Naive thymus-derived CD8-positive, alpha-beta T cell (primary cell): ENCODE measurements around the gene FIBCD1. TPM values are rescaled to one million over a fixed set of nuclear protein-coding genes. Genes with fewer than 3 reads are reported as not detected.

Source experiments
- ATAC-seq, 2 donors: fragments of 150-1000 bp; cut with Tn5 transposase in 1 of 2; sonication (Bioruptor Pico), chemical (Tn5 transposase) in 1 of 2; 1 replicate in 1 of 2; 2 replicates in 1 of 2; pipeline ENCODE4 v1.10.0; 2021; ENCODE audit warnings: mild to moderate bottlenecking in 2 of 2, moderate library complexity in 2 of 2
- POLR2A ChIA-PET: fragments of 350-600 bp; sonication (Branson Sonifier 250); formaldehyde crosslinking; loops from one replicate; lab custom pipeline; 2021; ENCODE audit warnings: antibody characterized with exemption; lab: Charles Lee
- DNase-seq, 10 donors: peaks; one replicate each; pipeline versions ENCODE4 v3.0.0 to v3.0.0-alpha.2; 2020 to 2022
- H3K27ac Mint-ChIP-seq, 10 donors: one replicate each; pipeline ENCODE4 v1.8.0; 2020 to 2022; ENCODE audit warnings: mild to moderate bottlenecking in 10 of 10, mixed read lengths in 10 of 10, moderate library complexity in 4 of 10, inconsistent platforms in 1 of 10
- H3K27me3 Mint-ChIP-seq, 5 donors: one replicate each; pipeline ENCODE4 v1.8.0; 2021 to 2022; ENCODE audit warnings: mixed read lengths in 5 of 5
- H3K36me3 Mint-ChIP-seq, 3 donors: one replicate each; pipeline ENCODE4 v1.8.0; 2020 to 2022; ENCODE audit warnings: mixed read lengths in 3 of 3, mild to moderate bottlenecking in 2 of 3, inconsistent platforms in 1 of 3
- H3K4me1 Mint-ChIP-seq, 4 donors: one replicate each; pipeline ENCODE4 v1.8.0; 2021 to 2022; ENCODE audit warnings: mixed read lengths in 4 of 4
- H3K4me3 Mint-ChIP-seq, 10 donors: one replicate each; pipeline ENCODE4 v1.8.0; 2020 to 2022; ENCODE audit warnings: mild to moderate bottlenecking in 10 of 10, mixed read lengths in 10 of 10, moderate library complexity in 6 of 10, inconsistent platforms in 1 of 10
- H3K9me3 Mint-ChIP-seq, 9 donors: one replicate each; pipeline ENCODE4 v1.8.0; 2020 to 2022; ENCODE audit warnings: mixed read lengths in 9 of 9, mild to moderate bottlenecking in 3 of 9, inconsistent platforms in 1 of 9, moderate library complexity in 1 of 9
- polyA plus RNA-seq, 3 donors: library from polyadenylated mRNA; unstranded; fragments of 300-500 nt; fragmentation: Illumina TruSeq; gene quantifications; one replicate each; pipeline ENCODE4 v1.2.3, GENCODE V29; 2021
- total RNA-seq, 8 experiments: library from RNA in 2 of 8; stranded (reverse) in 2 of 8; gene quantifications; one replicate each; pipeline ENCODE4 v1.2.3 and lab custom pipeline; 2021 to 2026

FIBCD1 gene
- total and polyA plus RNA-seq, 5 experiments from 2014 or later = not detected

DNA sequence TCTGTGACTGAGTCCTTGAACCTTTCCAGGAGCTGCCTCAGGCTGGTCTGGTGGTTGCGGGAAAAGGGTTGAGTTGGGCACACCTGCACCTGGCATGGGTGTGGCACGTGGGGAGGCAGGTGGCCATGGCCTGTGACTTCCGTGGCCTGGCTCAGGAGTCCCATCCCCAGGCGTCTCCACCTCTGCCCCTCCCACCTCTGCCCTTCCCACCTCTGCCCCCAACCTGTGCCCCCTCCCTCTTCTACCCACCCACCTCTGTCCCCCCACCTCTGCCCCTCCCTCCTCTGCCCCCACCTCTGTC is 40.5 kb downstream of the FIBCD1 start:
- H3K36me3 Mint-ChIP-seq = no peaks in the 10 kb centered on the region
- DNase-seq (no peak), ATAC-seq (no peak)
- no peak overlapping the region for H3K4me3 Mint-ChIP-seq
- peaks cover 0 to 2% (median under 1%) of the 10 kb centered on the region in 4 donors for H3K4me1 Mint-ChIP-seq
- POLR2A ChIA-PET = no interaction called here
- H3K9me3 Mint-ChIP-seq = no peaks in the 10 kb centered on the region
- peaks cover 0 to 11% (median under 1%) of the 10 kb centered on the region in 5 donors for H3K27me3 Mint-ChIP-seq
- H3K27ac Mint-ChIP-seq = no peak overlapping the region

DNA sequence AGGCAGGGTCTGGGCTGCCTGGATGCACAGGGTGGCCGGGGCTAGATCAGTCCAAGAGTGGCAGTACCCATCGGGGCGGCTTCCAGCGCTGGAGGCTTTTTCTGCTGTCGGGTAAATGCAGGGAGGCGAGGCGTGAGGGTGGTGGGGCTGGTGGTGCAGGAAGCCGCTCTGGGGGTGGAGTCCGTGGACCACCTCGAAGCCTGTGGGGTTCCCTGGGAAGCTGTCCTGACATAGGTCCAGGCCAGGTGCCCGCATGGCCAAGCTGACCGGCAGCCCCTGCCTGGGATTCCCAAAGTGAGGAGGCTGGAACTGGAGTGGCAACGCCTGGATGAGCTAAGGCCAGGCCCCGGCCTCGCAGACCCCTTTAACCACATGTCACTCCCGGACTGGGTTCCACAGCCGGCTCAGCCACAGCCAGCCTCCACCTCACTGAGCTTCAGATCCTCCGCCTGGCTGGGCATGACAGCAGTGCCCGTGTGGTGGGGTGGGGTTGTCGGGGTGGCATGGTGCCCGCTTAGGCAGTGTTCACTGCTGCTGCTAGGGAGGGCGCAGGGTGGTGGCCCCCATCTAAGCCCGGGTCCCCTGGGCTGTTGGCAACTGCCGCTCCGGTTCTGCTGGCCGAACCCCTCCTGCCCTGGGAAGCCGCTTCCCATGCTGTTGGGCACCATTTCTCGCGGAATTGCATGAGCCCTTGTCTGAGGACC is 41.0 kb downstream of the FIBCD1 start:
- Mint-ChIP-seq H3K4me1 (peaks cover 0 to 4% (median 1%) of the 10 kb centered on the region in 4 donors), H3K27me3 (peaks cover 0 to 9% (median 0%) of the 10 kb centered on the region in 5 donors), H3K4me3 (no peak overlapping the region), H3K36me3 (peaks cover 0 to under 1% (median 0%) of the 10 kb centered on the region in 3 donors), H3K27ac (peak overlapping the region in 1 of 10 donors; percentile 59), H3K9me3 (no peaks in the 10 kb centered on the region)
- no peak for DNase-seq
- ATAC-seq = no peak
- POLR2A ChIA-PET = no interaction called here

GRCh38 chr9:130897105-130897751 is 41.8 kb downstream of the FIBCD1 start:
- POLR2A ChIA-PET = no interaction called here
- H3K4me1 Mint-ChIP-seq = peaks cover 0 to 4% (median 1%) of the 10 kb centered on the region in 4 donors

GRCh38 chr9:130896233-130897014 is 42.6 kb downstream of the FIBCD1 start, which contains the start of gene QRFP:
Gene QRFP, minus strand, starts transcription at chr9:130896812. Its CDS starts 2,974 bp downstream, at chr9:130893838.
- Mint-ChIP-seq H3K4me1 (peaks cover 0 to 4% (median 1%) of the 10 kb centered on the region in 4 donors), H3K36me3 (peaks cover 0 to 7% (median 0%) of the 10 kb centered on the region in 3 donors), H3K9me3 (no peaks in the 10 kb centered on the region), H3K27ac (no peak within 1 kb of the TSS), H3K27me3 (peaks cover 0 to 9% (median 0%) of the 10 kb centered on the region in 5 donors), H3K4me3 (no peak within 1 kb of the TSS)
- ATAC-seq (no peak), DNase-seq (no peak)
- POLR2A ChIA-PET = no interaction called here

More at GRCh38 chr9:130897105-130897751, 41.8 kb downstream of the FIBCD1 start:
- Mint-ChIP-seq H3K4me3 (no peak overlapping the region), H3K27me3 (peaks cover 0 to 9% (median 0%) of the 10 kb centered on the region in 5 donors), H3K36me3 (peaks cover 0 to 3% (median 0%) of the 10 kb centered on the region in 3 donors), H3K27ac (no peak overlapping the region), H3K9me3 (no peaks in the 10 kb centered on the region)
- DNase-seq (no peak), ATAC-seq (no peak)

- no peak for ATAC-seq
- POLR2A ChIA-PET = no interaction called here
- no peak overlapping the region for H3K27ac Mint-ChIP-seq
- H3K27me3 Mint-ChIP-seq = peaks cover 0 to 6% (median 0%) of the 10 kb centered on the region in 5 donors
- no peak overlapping the region for H3K4me3 Mint-ChIP-seq
- H3K9me3 Mint-ChIP-seq = no peaks in the 10 kb centered on the region
- peaks cover 0 to 9% (median 0%) of the 10 kb centered on the region in 3 donors for H3K36me3 Mint-ChIP-seq
- no peak for DNase-seq
- H3K4me1 Mint-ChIP-seq = peaks cover 0 to 4% (median 2%) of the 10 kb centered on the region in 4 donors
These were observed 43.4 kb downstream of the FIBCD1 start for GRCh38 chr9:130895481-130896232.

GRCh38 chr9:130895038-130895437 is 44.0 kb downstream of the FIBCD1 start:
- DNase-seq = no peak
- no peak overlapping the region for H3K4me3 Mint-ChIP-seq
- no peak overlapping the region for H3K27ac Mint-ChIP-seq

GRCh38 chr9:130894546-130894945 is 44.5 kb downstream of the FIBCD1 start:
- Mint-ChIP-seq H3K27me3 (peaks cover 0 to under 1% (median 0%) of the 10 kb centered on the region in 5 donors), H3K9me3 (no peaks in the 10 kb centered on the region), H3K4me3 (no peak overlapping the region), H3K27ac (no peak overlapping the region), H3K4me1 (peaks cover 0 to 4% (median 2%) of the 10 kb centered on the region in 4 donors), H3K36me3 (peaks cover 0 to 14% (median 0%) of the 10 kb centered on the region in 3 donors)
- DNase-seq (no peak), ATAC-seq (no peak)
- POLR2A ChIA-PET = no interaction called here

More at GRCh38 chr9:130895038-130895437, 44.0 kb downstream of the FIBCD1 start:
- H3K36me3 Mint-ChIP-seq = peaks cover 0 to 9% (median 0%) of the 10 kb centered on the region in 3 donors
- POLR2A ChIA-PET = no interaction called here
- H3K27me3 Mint-ChIP-seq = peaks cover 0 to 4% (median 0%) of the 10 kb centered on the region in 5 donors
- no peak for ATAC-seq
- H3K4me1 Mint-ChIP-seq = peaks cover 0 to 4% (median 2%) of the 10 kb centered on the region in 4 donors
- H3K9me3 Mint-ChIP-seq = no peaks in the 10 kb centered on the region

- Mint-ChIP-seq H3K36me3 (peaks cover 0 to 21% (median 3%) of the 10 kb centered on the region in 3 donors), H3K4me3 (no peak overlapping the region), H3K4me1 (peaks cover 0 to 4% (median 2%) of the 10 kb centered on the region in 4 donors), H3K27me3 (no peaks in the 10 kb centered on the region), H3K9me3 (no peaks in the 10 kb centered on the region), H3K27ac (peak overlapping the region in 1 of 10 donors; percentile 37)
- ATAC-seq (no peak), DNase-seq (no peak)
- POLR2A ChIA-PET = no interaction called here
These were observed 45.5 kb downstream of the FIBCD1 start for GRCh38 chr9:130893341-130894101.

DNA sequence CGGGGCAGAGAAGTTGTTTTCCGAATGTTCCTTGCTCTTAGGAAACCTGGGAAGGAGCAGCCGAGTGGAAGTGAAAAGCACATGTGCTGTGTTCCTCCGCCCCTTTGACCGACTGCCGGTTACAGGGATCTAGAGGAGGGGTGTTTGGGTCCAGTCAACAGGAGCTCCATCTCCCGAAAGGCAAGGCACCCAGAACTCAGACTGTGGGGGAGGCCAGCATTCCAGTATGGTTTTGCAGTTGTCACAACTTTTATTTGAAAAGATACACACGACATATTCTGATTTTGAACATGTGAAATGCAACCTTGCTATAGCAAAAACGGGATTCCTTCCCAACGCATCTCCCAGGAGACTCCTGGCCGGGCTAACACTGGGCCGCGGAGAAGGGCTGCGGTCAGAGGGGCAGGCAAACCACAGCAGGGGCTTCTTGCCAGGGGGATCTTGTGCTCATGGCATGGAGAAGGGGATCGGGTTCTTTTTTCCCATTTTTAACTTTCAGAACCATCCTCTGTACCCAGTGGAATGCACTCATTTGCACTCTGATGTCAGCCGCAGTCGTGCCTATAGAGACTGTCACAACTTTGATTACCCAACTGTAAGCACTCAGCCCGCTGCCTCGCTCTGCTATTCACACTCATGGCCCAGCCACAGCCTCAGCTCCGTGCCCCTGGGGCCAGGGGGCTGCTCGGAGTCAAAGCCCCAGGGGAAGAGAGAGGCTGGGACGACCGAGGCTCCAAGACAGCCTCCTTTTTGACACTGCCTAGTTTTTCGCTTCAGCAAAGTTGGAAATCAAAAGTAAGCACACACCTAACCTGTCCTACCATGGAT is 46.4 kb downstream of the FIBCD1 start:
- no peak overlapping the region for H3K4me3 Mint-ChIP-seq

DNA sequence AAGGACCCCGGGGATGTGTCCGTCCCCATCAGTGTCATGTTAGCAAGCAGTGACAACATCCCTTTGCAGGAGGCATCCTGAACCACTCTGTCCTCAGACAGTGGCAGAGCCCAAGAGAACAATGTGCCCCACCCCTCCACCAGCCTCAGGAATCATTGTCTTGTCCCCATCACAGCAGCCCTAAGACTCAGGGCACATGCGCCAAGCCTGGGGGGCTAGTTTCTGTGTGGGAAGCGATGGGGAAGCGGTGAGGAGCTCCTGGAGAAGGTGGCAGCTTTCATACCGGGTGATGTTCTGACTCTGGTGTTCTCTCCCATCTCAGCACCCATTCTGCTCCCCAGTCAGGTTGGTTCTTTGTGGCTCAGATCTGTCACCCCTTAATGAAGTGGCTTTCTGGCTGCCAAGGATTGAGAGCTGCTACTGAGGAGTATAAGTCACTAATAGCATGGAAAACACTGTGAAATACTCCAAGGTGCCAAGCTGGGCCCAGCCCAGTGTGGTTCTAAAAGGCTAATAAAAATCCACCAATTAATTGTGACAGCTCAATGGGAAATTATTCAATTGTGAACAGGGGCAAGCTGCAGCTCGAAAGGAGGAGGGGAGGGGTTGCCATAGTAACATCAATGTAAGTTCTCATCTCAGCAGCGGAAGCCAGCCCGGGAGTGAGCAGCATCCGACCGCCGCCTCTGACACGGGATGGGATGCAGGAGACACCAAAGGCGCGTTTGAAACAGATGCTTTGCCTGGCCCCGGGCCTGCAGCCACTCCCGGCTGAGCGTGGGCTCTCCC is 47.2 kb downstream of the FIBCD1 start:
- no peak for DNase-seq
- H3K9me3 Mint-ChIP-seq = no peaks in the 10 kb centered on the region
- H3K4me1 Mint-ChIP-seq = peaks cover 0 to 4% (median 2%) of the 10 kb centered on the region in 4 donors
- ATAC-seq = no peak
- H3K27me3 Mint-ChIP-seq = no peaks in the 10 kb centered on the region
- peak overlapping the region in 1 of 10 donors; percentile 29 for H3K27ac Mint-ChIP-seq
- H3K36me3 Mint-ChIP-seq = peaks cover 0 to 37% (median 3%) of the 10 kb centered on the region in 3 donors
- no peak overlapping the region for H3K4me3 Mint-ChIP-seq
- POLR2A ChIA-PET = no interaction called here

More for the DNA sequence above, 46.4 kb downstream of the FIBCD1 start:
- no peak for ATAC-seq
- H3K36me3 Mint-ChIP-seq = peaks cover 0 to 29% (median 3%) of the 10 kb centered on the region in 3 donors
- no peak overlapping the region for H3K27ac Mint-ChIP-seq
- DNase-seq = no peak
- POLR2A ChIA-PET = no interaction called here
- no peaks in the 10 kb centered on the region for H3K27me3 Mint-ChIP-seq
- H3K4me1 Mint-ChIP-seq = peaks cover 0 to 4% (median 2%) of the 10 kb centered on the region in 4 donors
- H3K9me3 Mint-ChIP-seq = no peaks in the 10 kb centered on the region
